ENCODE results near the gene CCL13. TPM values are rescaled to one million over a fixed set of nuclear protein-coding genes. Genes with fewer than 3 reads are reported as not detected.

CCL13 gene
- polyA plus RNA-seq, 1 of the 3 experiments (the other 2 are of a cell fraction) = not detected

- no peak overlapping the region for H3K27ac ChIP-seq (ENCODE audit: low read depth in 2 of 2, low read length in 1 of 2)
Measured at GRCh38 chr17:34384271-34384670, 28.0 kb downstream of the CCL13 start.

More at GRCh38 chr17:34384271-34384670, 28.0 kb downstream of the CCL13 start:
- Histone ChIP-seq H3K27me3 (ENCODE audit: insufficient read depth) (no peaks in the 10 kb centered on the region), H3K4me2 (no peak overlapping the region), H3K36me3 (replicated peaks in 1 of 2; ENCODE audit: control insufficient read depth in 1 of 2, insufficient read depth in 2 of 2, low read length in 1 of 2) (no peaks in the 10 kb centered on the region), H3K9me3 (no peaks in the 10 kb centered on the region), H2AFZ (ENCODE audit: low read depth) (no peak overlapping the region), H4K20me1 (ENCODE audit: insufficient read depth) (no peaks in the 10 kb centered on the region), H3K9ac (no peak overlapping the region), H3K4me1 (ENCODE audit: control insufficient read depth in 1 of 2, insufficient read depth in 2 of 2, low read depth in 1 of 2, low read length in 1 of 2) (peaks cover 0 to 3% of the 10 kb centered on the region in 2 experiments; a peak in 1 of 4 replicates), H3K79me2 (ENCODE audit: insufficient read depth) (no peaks in the 10 kb centered on the region), H3K4me3 (ENCODE audit: low read depth in 2 of 2, low read length in 1 of 2) (no peak overlapping the region), H3K9me2 (no peaks in the 10 kb centered on the region), H3F3A (replicated peaks; ENCODE audit: insufficient read depth) (no peaks in the 10 kb centered on the region)
- CTCF ChIA-PET = interaction anchor here (0.7 to 6.9 kb wide), 3 partner anchors 8 to 757 kb away, joined by 3 to 38 read pairs (median 4); no protein-coding TSS in a partner anchor
- POLR2A ChIA-PET = no interaction called here
- no peak for TF ChIP-seq YY1 (IDR thresholded peaks at IDR 0.05; ENCODE audit: low read depth)
- no peak for TF ChIP-seq FOXM1 (IDR thresholded peaks at IDR 0.05; ENCODE audit: low read depth)
- no peak for TF ChIP-seq SMC3 (IDR thresholded peaks at IDR 0.05; ENCODE audit: low read depth, low read length)
- TF ChIP-seq TEAD4 (IDR thresholded peaks at IDR 0.05; ENCODE audit: borderline replicate concordance, insufficient read depth) = no peak
- TF ChIP-seq RAD21 (IDR thresholded peaks at IDR 0.05; ENCODE audit: low read length) = no peak
- TF ChIP-seq FOXJ3 (CRISPR knock-in tag; IDR thresholded peaks at IDR 0.05) = no peak
- TF ChIP-seq PBX3 (IDR thresholded peaks at IDR 0.05) = no peak
- TF ChIP-seq USF1 (IDR thresholded peaks at IDR 0.05; ENCODE audit: borderline replicate concordance, low read depth) = no peak
- TF ChIP-seq ELF1 (IDR thresholded peaks at IDR 0.05) = no peak
- no peak for TF ChIP-seq RCOR1 (IDR thresholded peaks at IDR 0.05; ENCODE audit: low read length)
- no peak for TF ChIP-seq SIN3A (IDR thresholded peaks at IDR 0.05; ENCODE audit: borderline replicate concordance, low read depth, low read length)
- no peak for TF ChIP-seq NRF1 (IDR thresholded peaks at IDR 0.05; ENCODE audit: low read depth, low read length)
- TF ChIP-seq MAX (IDR thresholded peaks at IDR 0.05; ENCODE audit: low read depth) = no peak
- no peak for TF ChIP-seq GABPA (IDR thresholded peaks at IDR 0.05; ENCODE audit: low read depth)
- no peak for TF ChIP-seq RXRA (IDR thresholded peaks at IDR 0.05; ENCODE audit: borderline replicate concordance, low read depth)
- TF ChIP-seq EP300 (IDR thresholded peaks at IDR 0.05; ENCODE audit: borderline replicate concordance in 1 of 2, low read depth in 1 of 2, low read length in 1 of 2) = no peak
- TF ChIP-seq ZBTB33 (IDR thresholded peaks at IDR 0.05; ENCODE audit: borderline replicate concordance, low read depth) = no peak
- no peak for TF ChIP-seq NFIC (IDR thresholded peaks at IDR 0.05; ENCODE audit: borderline replicate concordance)
- TF ChIP-seq CTCF (IDR thresholded peaks at IDR 0.05) = no peak
- DNase-seq = no peak
- WGBS (ENCODE audit: low lambda C conversion rate) = 9% methylated on average over 1 of the region's 1 CpG
